ENCODE results near the gene SREBF1. TPM values are rescaled to one million over a fixed set of nuclear protein-coding genes. Genes with fewer than 3 reads are reported as not detected.

Gene SREBF1
- total RNA-seq, 1 experiment from 2014 or later, result 104 TPM

DNA sequence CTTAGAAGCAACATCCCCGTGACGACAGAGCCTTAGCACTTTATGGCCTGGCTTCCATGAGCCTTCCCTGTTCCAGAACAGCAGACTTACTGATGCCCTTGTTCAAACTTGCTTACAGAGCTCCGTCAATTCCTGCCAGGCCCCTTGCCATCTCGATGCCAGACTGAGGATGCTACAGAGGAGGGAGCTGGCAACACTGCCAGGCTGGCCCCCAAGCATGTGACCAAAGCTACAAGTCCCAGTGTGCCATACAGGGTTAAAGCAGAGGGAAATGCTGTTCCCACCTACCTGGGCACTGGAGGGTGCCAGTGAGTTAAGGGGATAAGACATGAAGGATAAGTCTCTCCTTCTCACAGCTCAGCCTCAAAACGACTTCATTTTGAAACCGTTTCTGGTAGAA lies 33.5 kb upstream of the SREBF1 start:
- H3K36me3 Mint-ChIP-seq (ENCODE audit: insufficient read depth, unreplicated experiment), result no peaks in the 10 kb centered on the region
- H3K27ac Mint-ChIP-seq (ENCODE audit: unreplicated experiment), result no peak overlapping the region
- H3K9me3 Mint-ChIP-seq (ENCODE audit: low read depth, unreplicated experiment), result no peaks in the 10 kb centered on the region
- intact Hi-C loops (cut with micrococcal nuclease; ENCODE audit: unreplicated experiment), result no loop called here
- no TSS peak for BruUV-seq (replicated peaks)
- TF ChIP-seq, protein P1, sequence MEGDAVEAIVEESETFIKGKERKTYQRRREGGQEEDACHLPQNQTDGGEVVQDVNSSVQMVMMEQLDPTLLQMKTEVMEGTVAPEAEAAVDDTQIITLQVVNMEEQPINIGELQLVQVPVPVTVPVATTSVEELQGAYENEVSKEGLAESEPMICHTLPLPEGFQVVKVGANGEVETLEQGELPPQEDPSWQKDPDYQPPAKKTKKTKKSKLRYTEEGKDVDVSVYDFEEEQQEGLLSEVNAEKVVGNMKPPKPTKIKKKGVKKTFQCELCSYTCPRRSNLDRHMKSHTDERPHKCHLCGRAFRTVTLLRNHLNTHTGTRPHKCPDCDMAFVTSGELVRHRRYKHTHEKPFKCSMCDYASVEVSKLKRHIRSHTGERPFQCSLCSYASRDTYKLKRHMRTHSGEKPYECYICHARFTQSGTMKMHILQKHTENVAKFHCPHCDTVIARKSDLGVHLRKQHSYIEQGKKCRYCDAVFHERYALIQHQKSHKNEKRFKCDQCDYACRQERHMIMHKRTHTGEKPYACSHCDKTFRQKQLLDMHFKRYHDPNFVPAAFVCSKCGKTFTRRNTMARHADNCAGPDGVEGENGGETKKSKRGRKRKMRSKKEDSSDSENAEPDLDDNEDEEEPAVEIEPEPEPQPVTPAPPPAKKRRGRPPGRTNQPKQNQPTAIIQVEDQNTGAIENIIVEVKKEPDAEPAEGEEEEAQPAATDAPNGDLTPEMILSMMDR (IDR thresholded peaks at IDR 0.05; ENCODE audit: unreplicated experiment), result no peak
- no peak overlapping the region for H3K4me3 Mint-ChIP-seq (ENCODE audit: low read depth, unreplicated experiment)
- CTCF ChIA-PET, result no interaction called here
- DNase-seq, result no peak
- H3K4me1 Mint-ChIP-seq (ENCODE audit: low read depth, unreplicated experiment), result no peaks in the 10 kb centered on the region
- no peaks in the 10 kb centered on the region for H3K27me3 Mint-ChIP-seq (ENCODE audit: unreplicated experiment)

DNA sequence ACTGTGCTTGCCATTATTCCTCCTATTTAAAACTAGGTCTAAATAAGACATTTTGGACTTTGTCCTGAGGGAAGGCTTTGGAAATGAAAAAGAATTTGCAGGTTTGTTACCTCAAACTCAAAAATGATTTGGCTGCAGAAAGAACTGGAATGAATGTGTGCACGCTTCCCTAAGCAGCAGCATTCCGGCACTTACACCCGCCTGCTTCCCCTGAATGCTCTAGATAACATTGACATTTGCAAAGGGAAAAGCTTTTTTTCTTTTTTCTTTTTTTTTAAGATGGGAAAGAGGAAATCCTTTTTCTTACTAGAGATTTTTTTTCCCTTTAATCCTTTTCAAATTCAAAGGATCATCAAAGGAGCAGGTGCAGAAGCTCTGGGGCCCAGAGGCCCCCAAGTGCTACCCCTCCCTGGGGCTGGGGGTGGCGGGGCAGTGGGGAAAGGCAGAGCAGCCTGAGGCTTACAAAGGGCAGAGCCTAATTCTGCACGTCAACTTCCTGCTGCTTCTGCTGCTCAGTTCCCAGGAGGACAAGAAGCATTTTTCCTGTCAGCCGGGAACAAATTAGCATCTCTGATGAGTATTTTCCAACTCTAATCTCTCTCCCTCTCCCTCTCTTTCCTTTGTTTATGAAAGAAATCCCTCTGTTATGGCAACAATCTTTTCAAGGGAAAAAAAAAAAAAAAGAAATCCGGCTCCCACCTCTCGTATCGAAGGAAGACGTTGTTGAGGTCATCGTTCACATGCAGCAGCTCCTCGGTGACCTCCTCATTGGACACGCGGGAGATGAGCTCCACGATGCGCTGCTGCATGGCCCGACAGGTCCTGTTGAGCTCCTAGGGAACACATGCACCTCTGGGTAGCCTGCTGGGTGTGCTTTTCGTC lies 32.1 kb upstream of the SREBF1 start:
- no peaks in the 10 kb centered on the region for H3K9me3 Mint-ChIP-seq (ENCODE audit: low read depth, unreplicated experiment)
- DNase-seq, result no peak
- no peak overlapping the region for H3K4me3 Mint-ChIP-seq (ENCODE audit: low read depth, unreplicated experiment)
- BruUV-seq (replicated peaks), result no TSS peak
- CTCF ChIA-PET, result interaction anchor here (0.6 kb wide), 1 partner anchor 36 kb away, joined by 4 read pairs; no protein-coding TSS in a partner anchor
- no peaks in the 10 kb centered on the region for H3K4me1 Mint-ChIP-seq (ENCODE audit: low read depth, unreplicated experiment)
- TF ChIP-seq, protein P1 (IDR thresholded peaks at IDR 0.05; ENCODE audit: unreplicated experiment), result no peak
- no peaks in the 10 kb centered on the region for H3K36me3 Mint-ChIP-seq (ENCODE audit: insufficient read depth, unreplicated experiment)
- intact Hi-C loops (cut with micrococcal nuclease; ENCODE audit: unreplicated experiment), result loop anchor here (10.0 kb wide), 1 partner anchor 54 kb away; no protein-coding TSS in a partner anchor
- H3K27me3 Mint-ChIP-seq (ENCODE audit: unreplicated experiment), result no peaks in the 10 kb centered on the region
- H3K27ac Mint-ChIP-seq (ENCODE audit: unreplicated experiment), result no peak overlapping the region

DNA sequence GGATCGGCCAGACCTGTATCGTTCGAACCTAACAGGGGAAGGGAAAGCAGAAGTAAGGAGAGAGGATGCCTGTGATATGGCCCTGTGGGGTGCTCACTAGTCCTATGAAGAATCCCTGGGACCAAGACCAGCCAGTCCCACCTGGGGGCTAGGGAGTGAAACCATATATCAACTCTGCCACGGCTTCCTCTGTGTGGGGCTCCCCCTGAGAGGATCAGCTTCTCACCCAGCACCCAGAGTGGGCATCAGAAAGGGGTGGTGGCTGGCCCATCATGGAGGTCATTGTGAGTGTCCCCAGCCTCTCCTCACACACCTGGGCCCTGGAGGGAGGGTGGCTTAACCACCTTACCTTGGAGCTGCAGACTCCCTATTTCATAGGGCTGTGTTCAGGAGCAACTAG lies 30.1 kb upstream of the SREBF1 start:
- CTCF ChIA-PET, result no interaction called here
- Mint-ChIP-seq H3K27me3 (ENCODE audit: unreplicated experiment) (no peaks in the 10 kb centered on the region), H3K27ac (ENCODE audit: unreplicated experiment) (no peak overlapping the region), H3K4me1 (ENCODE audit: low read depth, unreplicated experiment) (peaks cover 9% of the 10 kb centered on the region), H3K4me3 (ENCODE audit: low read depth, unreplicated experiment) (no peak overlapping the region), H3K9me3 (ENCODE audit: low read depth, unreplicated experiment) (no peaks in the 10 kb centered on the region), H3K36me3 (ENCODE audit: insufficient read depth, unreplicated experiment) (no peaks in the 10 kb centered on the region)
- TF ChIP-seq, protein P1 (IDR thresholded peaks at IDR 0.05; ENCODE audit: unreplicated experiment), result no peak
- no TSS peak for BruUV-seq (replicated peaks)
- intact Hi-C loops (cut with micrococcal nuclease; ENCODE audit: unreplicated experiment), result loop anchor here (10.0 kb wide), 1 partner anchor 52 kb away; no protein-coding TSS in a partner anchor
- DNase-seq, result no peak

DNA sequence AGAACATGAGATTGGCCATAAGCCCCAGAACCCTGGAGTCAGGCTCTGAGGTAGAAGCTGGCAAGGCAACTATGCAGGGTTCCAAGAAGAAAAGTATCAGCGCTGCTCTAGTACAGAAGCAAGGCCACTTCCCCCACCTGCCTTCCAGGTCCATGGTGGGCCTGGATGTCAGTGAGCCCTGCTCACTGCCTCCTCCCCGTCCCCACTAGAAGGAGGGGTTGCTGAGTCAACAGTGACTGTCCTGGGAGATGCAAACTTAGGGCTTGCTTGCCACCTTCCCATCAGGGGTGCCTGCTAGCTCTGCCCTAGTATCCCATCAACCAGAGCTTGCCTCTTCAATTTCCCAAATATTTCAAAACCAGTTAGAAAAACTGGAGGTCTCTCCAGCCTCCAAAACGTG lies 29.6 kb upstream of the SREBF1 start:
- TF ChIP-seq, protein P1 (IDR thresholded peaks at IDR 0.05; ENCODE audit: unreplicated experiment), result no peak
- peaks cover 9% of the 10 kb centered on the region for H3K4me1 Mint-ChIP-seq (ENCODE audit: low read depth, unreplicated experiment)
- no peak overlapping the region for H3K27ac Mint-ChIP-seq (ENCODE audit: unreplicated experiment)
- no peak overlapping the region for H3K4me3 Mint-ChIP-seq (ENCODE audit: low read depth, unreplicated experiment)
- no peaks in the 10 kb centered on the region for H3K36me3 Mint-ChIP-seq (ENCODE audit: insufficient read depth, unreplicated experiment)
- CTCF ChIA-PET, result no interaction called here
- no peaks in the 10 kb centered on the region for H3K9me3 Mint-ChIP-seq (ENCODE audit: low read depth, unreplicated experiment)
- H3K27me3 Mint-ChIP-seq (ENCODE audit: unreplicated experiment), result no peaks in the 10 kb centered on the region
- DNase-seq, result no peak
- intact Hi-C loops (cut with micrococcal nuclease; ENCODE audit: unreplicated experiment), result loop anchor here (10.0 kb wide), 1 partner anchor 52 kb away; no protein-coding TSS in a partner anchor
- no TSS peak for BruUV-seq (replicated peaks)
